SU-DHL-6 (cell line): ENCODE measurements around the gene PPTC7.

Experiments
- H2AFZ ChIP-seq: fragments of 200-600 bp; sonication (generic); 2 replicates; pipeline ENCODE4 v1.6.1; 2014; ENCODE audit warnings: low read depth, mild to moderate bottlenecking, moderate library complexity, mixed read lengths, antibody characterized with exemption, low read length; ENCODE audit not compliant: severe bottlenecking
- H3F3A ChIP-seq: fragments of 200-600 bp; shearing (Covaris generic); 2 replicates; pipeline ENCODE4 v1.6.0; 2016; ENCODE audit warnings: antibody characterized with exemption, mild to moderate bottlenecking; ENCODE audit not compliant: insufficient read depth
- H3K27ac ChIP-seq: fragments of 200-600 bp; sonication (generic); 2 replicates; pipeline ENCODE4 v1.5.1; 2016; ENCODE audit warnings: low read depth, mild to moderate bottlenecking, low read length, moderate library complexity, mixed read lengths
- H3K27me3 ChIP-seq: fragments of 200-600 bp; sonication (generic), shearing (Covaris generic); 2 replicates; pipeline ENCODE4 v1.6.0; 2014; ENCODE audit warnings: mild to moderate bottlenecking, low read length
- H3K36me3 ChIP-seq: fragments of 200-600 bp; sonication (generic); 2 replicates; pipeline ENCODE4 v1.6.1; 2014; ENCODE audit warnings: mild to moderate bottlenecking, low read length, mixed read lengths
- H3K4me2 ChIP-seq: fragments of 300-600, 200-600 bp; shearing (Covaris generic), sonication (generic); 2 replicates; pipeline ENCODE4 v1.6.0; 2014; ENCODE audit warnings: low read length, low read depth, mild to moderate bottlenecking; ENCODE audit not compliant: poor library complexity, severe bottlenecking
- H3K4me3 ChIP-seq: fragments of 200-600 bp; sonication (generic); 2 replicates; pipeline ENCODE4 v1.5.1; 2014; ENCODE audit warnings: antibody characterized with exemption, low read length, mild to moderate bottlenecking, mixed read lengths; ENCODE audit not compliant: insufficient read depth, poor library complexity, severe bottlenecking
- H3K79me2 ChIP-seq: fragments of 200-600 bp; sonication (generic); 2 replicates; pipeline ENCODE4 v1.6.1; 2014; ENCODE audit warnings: mild to moderate bottlenecking, low read length, moderate library complexity; ENCODE audit not compliant: insufficient read depth
- H3K9ac ChIP-seq: fragments of 200-600 bp; sonication (generic); 2 replicates; pipeline ENCODE4 v1.7.0; 2014; ENCODE audit warnings: mild to moderate bottlenecking, low read length
- H3K9me2 ChIP-seq: fragments of 200-600 bp; sonication (generic); replicated peaks from 2 replicates; pipeline ENCODE4 v1.6.1; 2014; ENCODE audit warnings: low read length; ENCODE audit not compliant: insufficient read depth
- H3K9me3 ChIP-seq: fragments of 200-600 bp; sonication (generic); 2 replicates; pipeline ENCODE4 v1.6.1; 2014; ENCODE audit warnings: low read length, mixed read lengths; ENCODE audit not compliant: insufficient read depth
- H4K20me1 ChIP-seq: fragments of 200-600 bp; sonication (generic); 2 replicates; pipeline ENCODE4 v1.6.1; 2014; ENCODE audit warnings: low read depth, mild to moderate bottlenecking, antibody characterized with exemption, low read length, moderate library complexity, mixed read lengths
- CTCF ChIP-seq: fragments of 200-600 bp; sonication (generic); IDR thresholded peaks from one replicate; pipeline ENCODE4 v1.5.1; 2017; ENCODE audit warnings: antibody characterized with exemption, mild to moderate bottlenecking, low read length, moderate library complexity; ENCODE audit not compliant: insufficient read depth, poor library complexity, severe bottlenecking
- EZH2phosphoT487 ChIP-seq: fragments of 200-600 bp; sonication (generic), shearing (Covaris generic); conservative IDR thresholded peaks from 2 replicates; pipeline ENCODE4 v1.6.1; 2018; ENCODE audit warnings: mild to moderate bottlenecking, antibody characterized with exemption, low read length, moderate library complexity, mixed read lengths

Gene PPTC7

DNA sequence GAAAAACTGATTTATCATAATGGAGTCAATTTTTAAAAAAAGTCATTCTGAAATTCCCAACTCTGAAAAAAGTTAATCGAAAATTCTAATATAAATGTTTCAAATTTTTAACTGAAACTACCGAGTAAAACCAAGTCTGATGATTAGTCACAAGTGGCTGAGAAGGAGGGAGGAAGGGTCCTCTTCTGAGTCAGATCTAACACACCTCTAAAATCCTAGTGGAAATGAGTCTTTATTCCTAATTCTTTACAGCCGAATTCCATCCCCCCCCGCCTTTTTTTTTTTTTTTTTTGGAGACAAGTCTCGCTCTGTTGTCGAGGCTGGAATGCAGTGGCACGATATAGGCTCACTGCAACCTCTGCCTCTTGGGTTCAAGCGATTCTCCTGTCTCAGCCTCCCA is 43.1 kb downstream of the PPTC7 start:
- TF ChIP-seq CTCF (no peak), EZH2phosphoT487 (no peak)
- Histone ChIP-seq H3K4me2 (no peak overlapping the region), H3K79me2 (no peaks in the 10 kb centered on the region), H3K9me3 (no peaks in the 10 kb centered on the region), H3K4me3 (no peak overlapping the region), H3K9ac (no peak overlapping the region), H3K36me3 (peaks cover 19% of the 10 kb centered on the region; the same call in 1 of the 2 replicates), H3F3A (no peaks in the 10 kb centered on the region), H4K20me1 (no peaks in the 10 kb centered on the region), H3K27me3 (no peaks in the 10 kb centered on the region), H3K9me2 (no peaks in the 10 kb centered on the region), H3K27ac (no peak overlapping the region), H2AFZ (no peak overlapping the region)

GRCh38 chr12:110538869-110539622 is 44.1 kb downstream of the PPTC7 start:
- H3K9ac ChIP-seq, result no peak overlapping the region
- TF ChIP-seq CTCF, result no peak
- TF ChIP-seq EZH2phosphoT487, result no peak
- peaks cover 19% of the 10 kb centered on the region; the same call in 1 of the 2 replicates for H3K36me3 ChIP-seq
- H3K4me3 ChIP-seq, result no peak overlapping the region
- H3F3A ChIP-seq, result no peaks in the 10 kb centered on the region
- H3K27ac ChIP-seq, result no peak overlapping the region
- H3K9me2 ChIP-seq, result no peaks in the 10 kb centered on the region
- no peaks in the 10 kb centered on the region for H3K79me2 ChIP-seq
- no peaks in the 10 kb centered on the region for H4K20me1 ChIP-seq
- H2AFZ ChIP-seq, result no peak overlapping the region
- H3K4me2 ChIP-seq, result no peak overlapping the region
- H3K9me3 ChIP-seq, result no peaks in the 10 kb centered on the region
- no peaks in the 10 kb centered on the region for H3K27me3 ChIP-seq

DNA sequence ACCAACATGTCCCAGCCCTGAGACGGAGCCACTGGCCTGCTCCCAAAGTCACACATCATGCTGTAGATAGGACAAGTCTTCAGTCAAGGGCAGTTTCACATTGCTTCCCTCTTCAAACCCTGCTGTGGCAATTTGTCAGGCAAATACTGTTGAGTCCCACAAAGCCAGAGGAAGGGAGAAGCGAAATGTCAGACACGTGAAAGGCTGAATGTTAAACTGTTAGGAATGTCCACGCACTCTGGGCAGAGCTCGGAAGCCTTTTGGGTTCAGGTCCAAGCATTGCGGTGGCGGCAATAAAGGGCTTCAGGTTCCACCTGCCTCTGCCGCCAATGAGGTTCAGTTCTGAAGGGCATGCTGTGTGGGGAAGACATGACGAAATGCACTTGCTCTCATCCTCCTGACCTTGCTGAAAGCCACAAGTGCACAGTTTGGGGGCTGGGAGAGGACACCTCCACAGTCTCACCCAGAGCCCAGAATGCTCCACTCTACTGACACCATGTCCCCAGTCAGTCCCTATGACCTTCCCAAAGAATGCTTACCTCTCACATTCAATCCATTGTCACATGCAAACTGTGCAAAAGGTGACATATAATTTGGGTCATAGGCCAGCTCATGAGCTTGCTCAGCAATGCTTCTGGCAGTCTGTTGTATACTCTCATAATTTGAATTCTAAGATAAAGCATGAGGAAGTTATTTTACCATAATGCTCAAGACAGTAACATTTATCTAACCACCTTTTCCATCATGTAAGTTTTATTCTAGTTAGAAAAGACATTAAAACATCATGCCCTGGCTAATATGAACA is 45.3 kb downstream of the PPTC7 start:
- no peaks in the 10 kb centered on the region for H3K27me3 ChIP-seq
- no peaks in the 10 kb centered on the region for H3K79me2 ChIP-seq
- H3K9me3 ChIP-seq, result no peaks in the 10 kb centered on the region
- H3K9ac ChIP-seq, result no peak overlapping the region
- no peak overlapping the region for H2AFZ ChIP-seq
- TF ChIP-seq EZH2phosphoT487 (no peak), CTCF (no peak)
- no peak overlapping the region for H3K4me3 ChIP-seq
- no peaks in the 10 kb centered on the region for H3K9me2 ChIP-seq
- no peak overlapping the region for H3K4me2 ChIP-seq
- no peak overlapping the region for H3K27ac ChIP-seq
- H3F3A ChIP-seq, result no peaks in the 10 kb centered on the region
- H4K20me1 ChIP-seq, result no peaks in the 10 kb centered on the region
- H3K36me3 ChIP-seq, result peaks cover 19% of the 10 kb centered on the region; the same call in 1 of the 2 replicates
